HG03039 (cell line): Measurements from ENCODE around the gene SPATA24.

Experiments used
- ATAC-seq: cut with Tn5 transposase; IDR thresholded peaks from one replicate; pipeline ENCODE4 v1.9.1; 2021; ENCODE audit warnings: mild to moderate bottlenecking, moderate library complexity; ENCODE audit not compliant: unreplicated experiment

SPATA24 gene

GRCh38 chr5:139383993-139384590, 19.8 kb downstream of the SPATA24 start:
- no peak for ATAC-seq

GRCh38 chr5:139383275-139383992, 20.5 kb downstream of the SPATA24 start, which contains the start of gene SLC23A1:
TSS of gene SLC23A1 (minus strand) at chr5:139383297. CDS start at chr5:139383253, 44 bp downstream.
- no peak for ATAC-seq

DNA sequence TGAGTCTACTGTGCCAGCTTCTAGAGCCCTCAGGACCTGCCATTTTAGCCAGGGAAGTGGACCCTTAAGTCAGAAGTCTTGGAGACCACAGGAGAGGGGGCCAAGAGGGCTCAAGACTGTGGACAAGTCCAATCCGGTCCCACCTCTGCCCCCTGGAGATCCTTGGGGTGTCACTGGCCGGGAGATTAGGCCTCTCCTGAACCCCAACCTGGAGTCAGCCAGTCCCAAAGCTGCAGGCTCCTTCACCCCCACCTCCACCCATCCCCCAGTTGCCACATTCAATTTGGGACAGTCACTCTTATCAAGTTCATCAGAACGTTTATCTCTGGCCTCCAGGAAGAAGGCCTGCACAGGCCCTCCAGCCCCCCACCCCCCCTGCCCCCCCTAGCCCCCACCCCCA, 21.1 kb downstream of the SPATA24 start:
- no peak for ATAC-seq

DNA sequence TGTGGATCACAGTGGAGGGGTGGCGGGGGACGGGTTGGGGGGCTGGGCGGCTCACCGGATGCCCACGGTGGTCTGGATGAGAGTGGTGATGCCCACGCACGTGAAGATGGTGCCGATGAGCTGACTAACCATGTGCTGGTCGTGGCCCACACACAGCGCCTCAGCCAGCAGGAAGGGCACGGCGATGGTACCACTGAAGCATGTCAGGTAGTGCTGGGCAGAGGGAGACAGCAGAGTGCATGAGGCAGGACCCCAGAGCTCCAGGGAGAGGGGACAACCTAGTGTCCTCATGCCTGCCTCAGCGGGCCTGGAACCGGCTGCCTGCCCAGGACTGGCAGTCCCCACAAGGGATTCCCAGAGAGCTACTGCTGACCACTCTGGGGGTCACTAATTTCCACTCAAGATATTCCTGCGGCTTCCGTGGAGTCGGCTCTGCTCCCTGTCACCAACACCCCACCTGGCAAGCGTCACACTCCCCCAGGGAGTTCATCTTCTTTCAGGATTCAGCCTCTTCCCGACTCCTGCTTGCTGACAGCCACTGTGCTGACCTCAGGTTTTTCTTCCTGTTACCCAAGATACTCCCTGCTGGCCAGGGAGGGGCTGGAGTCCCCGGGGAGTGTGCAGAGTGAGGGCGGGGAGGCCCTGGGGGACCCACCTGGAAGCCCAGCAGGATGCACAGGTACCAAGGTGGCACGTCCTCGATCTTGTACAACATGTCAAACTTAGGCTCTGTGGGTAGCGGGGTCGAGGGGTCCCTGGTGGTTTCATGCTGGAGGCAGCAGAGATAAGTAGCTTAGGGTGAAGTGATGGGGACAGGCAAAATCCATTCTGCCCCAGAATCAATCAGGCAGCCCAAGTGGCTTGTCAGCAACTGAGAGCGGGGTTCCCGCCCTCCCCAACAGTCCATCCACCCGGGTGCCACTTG, 21.8 kb downstream of the SPATA24 start:
- ATAC-seq, result no peak

GRCh38 chr5:139379626-139380449, 24.1 kb downstream of the SPATA24 start:
- no peak for ATAC-seq

- no peak for ATAC-seq
Observed at GRCh38 chr5:139378941-139379361, 24.9 kb downstream of the SPATA24 start.

GRCh38 chr5:139378101-139378825, 25.6 kb downstream of the SPATA24 start:
- no peak for ATAC-seq

- no peak for ATAC-seq
Observed at GRCh38 chr5:139377226-139377625, 26.7 kb downstream of the SPATA24 start.

DNA sequence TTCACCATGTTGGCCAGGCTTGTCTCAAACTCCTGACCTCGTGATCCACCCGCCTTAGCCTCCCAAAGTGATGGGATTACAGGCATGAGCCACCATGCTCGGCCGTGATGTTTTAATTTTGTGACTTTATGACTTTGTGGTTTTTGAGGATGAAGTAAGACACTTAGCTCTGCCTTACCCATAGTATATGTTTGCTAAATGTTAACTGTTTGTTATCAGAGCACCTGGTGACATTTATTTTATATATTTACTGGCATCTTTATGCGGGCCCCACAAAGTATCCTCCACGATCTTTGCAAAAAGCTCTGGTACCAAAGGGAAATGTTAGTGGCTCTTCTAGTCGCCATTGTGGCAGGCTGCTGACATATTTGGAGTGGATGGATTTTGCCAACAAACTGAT, 27.5 kb downstream of the SPATA24 start:
- ATAC-seq, result no peak

- ATAC-seq, result no peak
Observed at GRCh38 chr5:139374909-139375308, 29.0 kb downstream of the SPATA24 start.

GRCh38 chr5:139371482-139372435, 32.1 kb downstream of the SPATA24 start:
- no peak for ATAC-seq

DNA sequence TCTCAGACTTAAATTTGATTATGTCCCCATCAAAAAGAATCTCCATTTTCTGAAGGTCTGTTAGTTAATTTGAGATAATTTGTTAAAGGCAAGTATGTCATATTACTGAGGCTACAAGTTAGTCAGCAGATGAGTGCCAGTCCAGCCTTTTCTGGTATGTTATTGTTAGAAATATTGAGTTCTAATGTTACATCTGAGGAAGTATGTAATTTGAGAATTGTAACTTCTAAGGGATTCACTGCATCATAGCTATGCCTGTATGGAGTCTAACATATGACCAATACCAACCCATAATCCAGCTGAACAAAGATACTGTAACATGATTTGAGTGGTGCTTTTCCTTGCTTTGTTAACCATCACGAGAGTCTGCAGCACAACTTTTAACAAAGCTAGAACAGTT, 34.7 kb downstream of the SPATA24 start:
- ATAC-seq, result no peak

DNA sequence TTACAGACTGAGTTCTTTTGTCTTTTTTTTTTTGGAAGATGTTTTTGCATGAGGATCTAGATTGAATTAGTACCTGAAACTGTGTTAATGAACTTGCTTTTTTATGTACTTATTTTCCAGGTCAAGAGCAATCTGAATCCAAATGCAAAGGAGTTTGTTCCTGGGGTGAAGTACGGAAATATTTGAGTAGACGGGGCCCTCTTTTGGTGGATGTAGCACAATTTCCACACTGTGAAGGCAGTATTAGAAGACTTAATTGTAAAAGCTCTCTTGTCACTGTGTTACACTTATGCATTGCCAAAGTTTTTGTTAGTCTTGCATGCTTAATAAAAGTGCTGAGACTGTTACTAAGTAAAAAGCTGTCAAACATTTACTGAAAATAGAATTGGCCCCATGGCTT, 35.3 kb downstream of the SPATA24 start:
- no peak for ATAC-seq

GRCh38 chr5:139364466-139364865, 39.4 kb downstream of the SPATA24 start:
- no peak for ATAC-seq

DNA sequence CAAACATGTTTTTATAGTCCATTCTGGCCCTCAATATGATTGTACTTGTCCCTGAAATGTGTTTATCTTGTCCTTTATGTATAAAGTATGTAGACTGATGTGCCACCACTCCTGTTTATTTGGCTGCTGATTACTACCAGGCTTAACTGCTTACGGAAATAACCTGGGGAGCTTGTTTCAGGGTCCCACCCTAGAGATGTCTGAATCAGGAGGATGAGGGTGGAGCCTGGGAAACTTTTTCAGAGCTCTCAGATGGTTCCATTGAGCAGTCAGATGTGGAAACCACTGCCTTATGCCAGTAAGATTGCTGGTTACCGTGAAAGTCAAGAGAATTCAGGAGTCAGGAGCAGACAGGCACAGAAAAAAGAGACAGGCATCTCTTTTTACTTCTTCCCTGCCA, 40.0 kb downstream of the SPATA24 start:
- no peak for ATAC-seq

DNA sequence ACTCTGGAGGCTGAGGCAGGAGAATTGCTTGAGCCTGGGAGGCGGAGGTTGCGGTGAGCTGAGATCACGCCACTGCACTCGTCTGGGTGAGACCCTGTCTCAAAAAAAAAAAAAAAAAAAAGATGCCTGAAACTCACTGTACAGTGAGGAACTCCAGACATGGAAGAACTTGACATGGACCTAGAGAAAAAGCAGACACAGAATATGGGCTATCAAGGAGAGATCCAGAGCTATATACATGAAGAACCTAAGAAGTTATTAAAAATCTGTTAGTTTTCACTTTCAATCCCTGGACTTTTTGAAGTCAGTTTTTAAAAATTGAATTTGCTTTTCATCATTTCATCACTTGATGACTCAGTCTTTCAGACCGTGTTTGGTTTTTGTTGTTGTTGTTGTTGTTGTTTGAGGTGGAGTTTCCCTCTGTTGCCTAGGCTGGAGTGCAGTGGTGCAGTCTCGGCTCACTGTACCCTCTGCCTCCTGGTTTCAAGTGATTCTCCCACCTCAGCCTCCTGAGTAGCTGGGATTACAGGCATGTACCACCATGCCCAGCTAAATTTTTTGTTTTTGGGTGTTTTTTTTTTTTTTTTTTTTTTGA, 42.0 kb downstream of the SPATA24 start:
- no peak for ATAC-seq

DNA sequence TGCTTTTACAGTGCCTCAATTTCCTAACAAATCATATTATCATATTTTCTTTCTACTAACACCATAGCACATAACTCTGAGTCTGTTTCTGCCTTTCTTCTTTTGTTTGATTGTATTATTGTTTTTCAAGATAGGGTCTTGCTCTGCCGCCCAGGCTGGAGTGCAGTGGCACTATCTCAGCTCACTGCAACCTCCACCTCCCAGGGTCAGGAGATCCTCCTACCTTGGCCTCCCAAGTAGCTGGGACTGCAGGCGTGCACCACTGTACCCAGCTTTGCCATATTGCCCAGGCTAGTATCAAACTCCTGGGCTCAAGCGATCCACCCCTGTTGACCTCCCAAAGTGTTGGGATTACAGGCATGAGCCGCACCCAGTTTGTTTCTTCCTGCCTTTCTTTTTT, 43.5 kb downstream of the SPATA24 start:
- ATAC-seq, result no peak

GRCh38 chr5:139358064-139358463, 45.8 kb downstream of the SPATA24 start:
- no peak for ATAC-seq
